ENCODE results near the gene TIMM13. TPM values are rescaled to one million over a fixed set of nuclear protein-coding genes. Genes with fewer than 3 reads are reported as not detected.
A peak's percentile ranks its signal among the peaks of the same experiment; 100 is the strongest.

The TIMM13 gene
- total and polyA plus RNA-seq, 8 donors, result 37.7 to 71.8 (median 48.2) TPM

- FAIRE-seq, result no peak
- ATAC-seq, result no peak
- no peaks in the 10 kb centered on the region for H3K36me3 ChIP-seq
Measured at GRCh38 chr19:2440515-2440914, 13.1 kb upstream of the TIMM13 start.

GRCh38 chr19:2438178-2438577 is 10.8 kb upstream of the TIMM13 start:
- TF ChIP-seq, protein P1, sequence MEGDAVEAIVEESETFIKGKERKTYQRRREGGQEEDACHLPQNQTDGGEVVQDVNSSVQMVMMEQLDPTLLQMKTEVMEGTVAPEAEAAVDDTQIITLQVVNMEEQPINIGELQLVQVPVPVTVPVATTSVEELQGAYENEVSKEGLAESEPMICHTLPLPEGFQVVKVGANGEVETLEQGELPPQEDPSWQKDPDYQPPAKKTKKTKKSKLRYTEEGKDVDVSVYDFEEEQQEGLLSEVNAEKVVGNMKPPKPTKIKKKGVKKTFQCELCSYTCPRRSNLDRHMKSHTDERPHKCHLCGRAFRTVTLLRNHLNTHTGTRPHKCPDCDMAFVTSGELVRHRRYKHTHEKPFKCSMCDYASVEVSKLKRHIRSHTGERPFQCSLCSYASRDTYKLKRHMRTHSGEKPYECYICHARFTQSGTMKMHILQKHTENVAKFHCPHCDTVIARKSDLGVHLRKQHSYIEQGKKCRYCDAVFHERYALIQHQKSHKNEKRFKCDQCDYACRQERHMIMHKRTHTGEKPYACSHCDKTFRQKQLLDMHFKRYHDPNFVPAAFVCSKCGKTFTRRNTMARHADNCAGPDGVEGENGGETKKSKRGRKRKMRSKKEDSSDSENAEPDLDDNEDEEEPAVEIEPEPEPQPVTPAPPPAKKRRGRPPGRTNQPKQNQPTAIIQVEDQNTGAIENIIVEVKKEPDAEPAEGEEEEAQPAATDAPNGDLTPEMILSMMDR (IDR thresholded peaks at IDR 0.05), result no peak
- 93 to 95% methylated on average over 19 to 20 of the region's 20 CpGs for WGBS, 2 donors

More at GRCh38 chr19:2440515-2440914, 13.1 kb upstream of the TIMM13 start:
- TF ChIP-seq, protein P1 (IDR thresholded peaks at IDR 0.05), result no peak
- no peaks in the 10 kb centered on the region for H3K27me3 ChIP-seq
- no peak overlapping the region for H3K4me3 ChIP-seq
- no peak overlapping the region for H3K27ac ChIP-seq
- no peaks in the 10 kb centered on the region for H3K4me1 ChIP-seq
- WGBS, 2 donors, result 95 to 97% methylated on average over 1 of the region's 1 CpG
- H3K9me3 ChIP-seq, result no peaks in the 10 kb centered on the region
- no peak for DNase-seq
- intact Hi-C loops (cut with DNase I), result no loop called here

GRCh38 chr19:2436926-2437325 is 9.5 kb upstream of the TIMM13 start:
- FAIRE-seq (no peak), ATAC-seq (no peak), DNase-seq (peak in 1 of 6 donors; percentile 18)
- 97 to 98% methylated on average over 15 of the region's 15 CpGs for WGBS, 2 donors
- Histone ChIP-seq H3K27ac (no peak overlapping the region), H3K4me1 (no peaks in the 10 kb centered on the region), H3K4me3 (no peak overlapping the region), H3K9me3 (no peaks in the 10 kb centered on the region), H3K27me3 (no peaks in the 10 kb centered on the region), H3K36me3 (peaks cover 0 to 7% (median 0%) of the 10 kb centered on the region in 3 donors)
- intact Hi-C loops (cut with DNase I), result no loop called here
- TF ChIP-seq, protein P1 (IDR thresholded peaks at IDR 0.05), result no peak

More at GRCh38 chr19:2438178-2438577, 10.8 kb upstream of the TIMM13 start:
- intact Hi-C loops (cut with DNase I), result no loop called here
- FAIRE-seq (no peak), ATAC-seq (no peak), DNase-seq (peak in 1 of 6 donors; percentile 15)
- peaks cover 0 to 7% (median 0%) of the 10 kb centered on the region in 3 donors for H3K36me3 ChIP-seq
- no peaks in the 10 kb centered on the region for H3K4me1 ChIP-seq
- no peak overlapping the region for H3K27ac ChIP-seq
- no peaks in the 10 kb centered on the region for H3K9me3 ChIP-seq
- H3K4me3 ChIP-seq, result no peak overlapping the region
- H3K27me3 ChIP-seq, result no peaks in the 10 kb centered on the region

DNA sequence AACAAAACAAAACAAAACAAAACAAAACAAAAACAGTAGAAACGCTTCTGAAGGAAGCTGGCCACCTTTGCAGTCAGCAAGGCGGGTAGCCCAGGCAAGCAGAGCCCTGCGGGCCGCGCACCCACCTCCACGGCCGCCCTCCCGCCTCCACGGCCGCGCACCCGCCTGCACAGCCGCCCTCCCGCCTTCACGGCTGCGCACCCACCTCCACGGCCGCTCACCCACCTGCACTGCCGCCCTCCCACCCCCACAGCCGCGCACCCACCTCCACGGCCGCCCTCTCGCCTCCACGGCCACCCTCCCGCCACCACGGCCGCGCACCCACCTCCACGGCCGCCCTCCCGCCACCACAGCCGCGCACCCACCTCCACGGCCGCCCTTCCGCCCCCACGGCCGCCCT is 9.0 kb upstream of the TIMM13 start:
- H3K9me3 ChIP-seq, result no peaks in the 10 kb centered on the region
- H3K27ac ChIP-seq, result no peak overlapping the region
- peaks cover 0 to 7% (median 0%) of the 10 kb centered on the region in 3 donors for H3K36me3 ChIP-seq
- DNase-seq, result peak in 1 of 6 donors; percentile 14
- ATAC-seq, result no peak
- FAIRE-seq, result no peak
- H3K4me1 ChIP-seq, result no peaks in the 10 kb centered on the region
- 96% methylated on average over 25 to 39 of the region's 39 CpGs for WGBS, 2 donors
- intact Hi-C loops (cut with DNase I), result no loop called here
- no peak overlapping the region for H3K4me3 ChIP-seq
- TF ChIP-seq, protein P1 (IDR thresholded peaks at IDR 0.05), result no peak
- no peaks in the 10 kb centered on the region for H3K27me3 ChIP-seq

DNA sequence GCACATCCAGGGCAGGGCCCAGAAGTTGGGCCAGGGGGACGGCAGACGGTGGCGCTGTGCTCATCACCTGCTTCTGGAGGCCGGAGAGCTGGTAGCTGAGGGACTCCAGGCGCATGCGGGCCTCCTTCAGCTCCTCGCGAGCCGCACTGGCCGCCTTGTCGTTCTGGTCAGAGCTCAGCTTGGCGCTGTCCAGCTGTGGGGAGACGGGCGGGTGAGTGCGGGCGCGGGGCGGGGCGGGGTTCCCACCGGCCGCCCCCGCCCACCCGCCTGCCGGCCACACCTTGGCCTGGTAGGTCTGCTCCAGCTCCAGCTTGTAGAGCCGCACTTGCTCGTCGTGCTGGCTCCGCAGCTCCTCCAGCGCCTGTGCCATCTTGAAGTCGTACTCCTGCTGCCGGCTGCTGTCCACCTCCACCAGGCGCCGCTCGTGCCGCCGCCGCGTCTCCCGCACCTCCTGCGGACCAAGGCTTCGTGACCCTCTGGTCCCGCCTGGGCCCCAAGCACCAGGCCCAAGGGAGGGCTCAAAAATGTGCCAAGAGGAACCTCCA is 7.4 kb upstream of the TIMM13 start:
- ATAC-seq (no peak), DNase-seq (peak in 2 of 6 donors; percentile 22 to 44), FAIRE-seq (no peak)
- 97% methylated on average over 38 to 42 of the region's 42 CpGs for WGBS, 2 donors
- Histone ChIP-seq H3K4me1 (no peaks in the 10 kb centered on the region), H3K9me3 (no peaks in the 10 kb centered on the region), H3K36me3 (peaks cover 0 to 7% (median 0%) of the 10 kb centered on the region in 3 donors), H3K27me3 (no peaks in the 10 kb centered on the region), H3K27ac (no peak overlapping the region), H3K4me3 (no peak overlapping the region)
- intact Hi-C loops (cut with DNase I), result no loop called here
- TF ChIP-seq, protein P1 (IDR thresholded peaks at IDR 0.05), result no peak

Measured in pancreas (tissue), 10 donors.